PC-3 (cell line): ENCODE measurements around the gene CCNE1. TPM values are rescaled to one million over a fixed set of nuclear protein-coding genes. Genes with fewer than 3 reads are reported as not detected.
A peak's percentile ranks its signal among the peaks of the same experiment; 100 is the strongest.

ENCODE experiments used
- ATAC-seq: fragments of 200-7000 bp; cut with Tn5 transposase; 2 replicates; pipeline ENCODE4 v1.9.1; 2020; ENCODE audit warnings: mild to moderate bottlenecking, moderate library complexity
- BruUV-seq: library from RNA; stranded (reverse); fragments of 400-500 nt; replicated peaks from 2 replicates; lab custom pipeline; 2021; lab: Mats Ljungman, UMichigan
- CTCF ChIA-PET: fragments of 300-600 bp; sonication (Branson Sonifier 250); formaldehyde crosslinking; loops from one replicate; lab custom pipeline; 2022; ENCODE audit warnings: antibody characterized with exemption; lab: Charles Lee
- POLR2A ChIA-PET: fragments of 300-600 bp; sonication (Branson Sonifier 250); formaldehyde crosslinking; loops from one replicate; lab custom pipeline; 2022; ENCODE audit warnings: antibody characterized with exemption; ENCODE audit not compliant: unreplicated experiment; lab: Charles Lee
- DNase-seq: peaks from one replicate; pipeline ENCODE4 v3.0.0-alpha.2; 2015
- H2AFZ ChIP-seq: fragments of 300-600 bp; sonication (generic); 2 replicates; pipeline ENCODE4 v1.6.0; 2016; ENCODE audit warnings: antibody characterized with exemption, low read length
- H3F3A ChIP-seq: fragments of 300-600 bp; sonication (generic); one replicate; pipeline ENCODE4 v1.6.0; 2017; ENCODE audit warnings: antibody characterized with exemption, low read length, control low read depth, mild to moderate bottlenecking; ENCODE audit not compliant: unreplicated experiment
- H3K27ac ChIP-seq: fragments of 300-600 bp; sonication (generic); 2 replicates; pipeline ENCODE4 v1.5.1; 2016; ENCODE audit warnings: mild to moderate bottlenecking, low read length
- H3K27me3 ChIP-seq: fragments of 300-600 bp; sonication (generic); 2 replicates; pipeline ENCODE4 v1.6.1; 2016; ENCODE audit warnings: low read length, mixed read lengths
- H3K36me3 ChIP-seq: fragments of 300-600 bp; sonication (generic); 2 replicates; pipeline ENCODE4 v1.6.1; 2016; ENCODE audit warnings: low read depth, mixed run types, low read length, mixed read lengths
- H3K4me1 ChIP-seq: fragments of 300-600 bp; sonication (generic); 2 replicates; pipeline ENCODE4 v1.5.1; 2016; ENCODE audit warnings: low read length; ENCODE audit not compliant: insufficient read depth
- H3K4me2 ChIP-seq: fragments of 300-600 bp; sonication (generic); 2 replicates; pipeline ENCODE4 v1.6.0; 2016; ENCODE audit warnings: low read length
- H3K4me3 ChIP-seq: fragments of 300-600 bp; sonication (generic); 2 replicates; pipeline ENCODE4 v1.5.1; 2016; ENCODE audit warnings: mild to moderate bottlenecking, low read length, mixed read lengths
- H3K79me2 ChIP-seq: fragments of 300-600 bp; sonication (generic); 2 replicates; pipeline ENCODE4 v1.6.1; 2017; ENCODE audit warnings: low read length, mixed read lengths
- H3K9ac ChIP-seq: fragments of 300-600 bp; sonication (generic); 2 replicates; pipeline ENCODE4 v1.6.0; 2016; ENCODE audit warnings: mild to moderate bottlenecking, low read length
- H3K9me2 ChIP-seq: fragments of 300-600 bp; sonication (generic); replicated peaks from 2 replicates; pipeline ENCODE4 v1.6.1; 2016; ENCODE audit warnings: mixed run types, low read length, mixed read lengths
- H3K9me3 ChIP-seq: fragments of 300-600 bp; sonication (generic); 2 replicates; pipeline ENCODE4 v1.6.1; 2016; ENCODE audit warnings: low read length, mixed read lengths
- H4K20me1 ChIP-seq: fragments of 300-600 bp; sonication (generic); 2 replicates; pipeline ENCODE4 v1.6.1; 2016; ENCODE audit warnings: low read length, mixed read lengths
- CTCF ChIP-seq: fragments of 300-600 bp; sonication (generic); conservative IDR thresholded peaks from 2 replicates; pipeline ENCODE4 v1.5.1; 2017; ENCODE audit warnings: antibody characterized with exemption, low read depth, mild to moderate bottlenecking, low read length
- EZH2 ChIP-seq: fragments of 300-600 bp; sonication (generic); IDR thresholded peaks from one replicate; pipeline ENCODE4 v1.6.1; 2017; ENCODE audit warnings: antibody characterized with exemption, mild to moderate bottlenecking, low read length; ENCODE audit not compliant: unreplicated experiment
- EZH2phosphoT487 ChIP-seq: fragments of 300-600 bp; sonication (generic); IDR thresholded peaks from 2 replicates; pipeline ENCODE4 v1.6.1; 2018; ENCODE audit warnings: mild to moderate bottlenecking, antibody characterized with exemption, low read length, borderline replicate concordance
- intact Hi-C: fragments of 100-400 bp; cut with micrococcal nuclease; formaldehyde crosslinking; loops from 2 replicates; pipeline ENCODE4 v1.9.0; 2023
- total RNA-seq: library from RNA; depleted of rRNA; stranded (reverse); fragments of >200 nt; gene quantifications from 2 replicates; pipeline ENCODE4 v1.2.3, GENCODE V29; 2014

Gene CCNE1
- total RNA-seq, 1 experiment from 2014 or later: 10.9 TPM

- Histone ChIP-seq H3K27ac (no peak overlapping the region), H3K36me3 (no peaks in the 10 kb centered on the region), H3K79me2 (no peaks in the 10 kb centered on the region), H3K9me2 (no peaks in the 10 kb centered on the region), H3K4me1 (peaks cover 5% of the 10 kb centered on the region; the same call in 1 of the 2 replicates), H4K20me1 (no peaks in the 10 kb centered on the region), H3F3A (no peaks in the 10 kb centered on the region), H3K9ac (no peak overlapping the region), H3K4me2 (no peak overlapping the region), H3K4me3 (no peak overlapping the region), H2AFZ (no peak overlapping the region), H3K27me3 (no peaks in the 10 kb centered on the region), H3K9me3 (no peaks in the 10 kb centered on the region)
- POLR2A ChIA-PET: no interaction called here
- intact Hi-C loops: no loop called here
- DNase-seq (no peak), ATAC-seq (no peak)
- TF ChIP-seq CTCF (no peak), EZH2phosphoT487 (no peak), EZH2 (no peak)
- CTCF ChIA-PET: no interaction called here
- BruUV-seq: no TSS peak
Observed at GRCh38 chr19:29809795-29810503, 1.8 kb upstream of the CCNE1 start.

GRCh38 chr19:29810504-29810871 is 1.3 kb upstream of the CCNE1 start:
- no peaks in the 10 kb centered on the region for H3K27me3 ChIP-seq
- CTCF ChIA-PET: interaction anchor here (0.6 kb wide), 1 partner anchor 41 kb away, joined by 3 read pairs; no protein-coding TSS in a partner anchor
- no peaks in the 10 kb centered on the region for H3K9me2 ChIP-seq
- peaks cover 5% of the 10 kb centered on the region; the same call in 1 of the 2 replicates for H3K4me1 ChIP-seq
- no peaks in the 10 kb centered on the region for H3K79me2 ChIP-seq
- H3K4me2 ChIP-seq: no peak overlapping the region
- H3K9ac ChIP-seq: no peak overlapping the region
- H3K9me3 ChIP-seq: no peaks in the 10 kb centered on the region
- no TSS peak for BruUV-seq
- H2AFZ ChIP-seq: no peak overlapping the region
- ATAC-seq (no peak), DNase-seq (peak; percentile 63)
- H3F3A ChIP-seq: no peaks in the 10 kb centered on the region
- TF ChIP-seq CTCF (no peak), EZH2 (no peak), EZH2phosphoT487 (no peak)
- POLR2A ChIA-PET: no interaction called here
- intact Hi-C loops: no loop called here
- H3K4me3 ChIP-seq: no peak overlapping the region
- H4K20me1 ChIP-seq: no peaks in the 10 kb centered on the region
- H3K27ac ChIP-seq: no peak overlapping the region
- H3K36me3 ChIP-seq: no peaks in the 10 kb centered on the region
